Activated CD8-positive, alpha-beta memory T cell treated with anti-CD3 and anti-CD28 coated beads for 4 hours (primary cell): ENCODE data around the gene PARVA.

Experiments
- DNase-seq, 2 donors: peaks; one replicate each; pipeline ENCODE4 v3.0.0-alpha.2; 2020; ENCODE audit warnings: low read depth in 2 of 2

The PARVA gene

GRCh38 chr11:12403997-12404350, 26.6 kb downstream of the PARVA start:
- no peak for DNase-seq

GRCh38 chr11:12404436-12404835, 27.1 kb downstream of the PARVA start:
- DNase-seq = no peak

DNA sequence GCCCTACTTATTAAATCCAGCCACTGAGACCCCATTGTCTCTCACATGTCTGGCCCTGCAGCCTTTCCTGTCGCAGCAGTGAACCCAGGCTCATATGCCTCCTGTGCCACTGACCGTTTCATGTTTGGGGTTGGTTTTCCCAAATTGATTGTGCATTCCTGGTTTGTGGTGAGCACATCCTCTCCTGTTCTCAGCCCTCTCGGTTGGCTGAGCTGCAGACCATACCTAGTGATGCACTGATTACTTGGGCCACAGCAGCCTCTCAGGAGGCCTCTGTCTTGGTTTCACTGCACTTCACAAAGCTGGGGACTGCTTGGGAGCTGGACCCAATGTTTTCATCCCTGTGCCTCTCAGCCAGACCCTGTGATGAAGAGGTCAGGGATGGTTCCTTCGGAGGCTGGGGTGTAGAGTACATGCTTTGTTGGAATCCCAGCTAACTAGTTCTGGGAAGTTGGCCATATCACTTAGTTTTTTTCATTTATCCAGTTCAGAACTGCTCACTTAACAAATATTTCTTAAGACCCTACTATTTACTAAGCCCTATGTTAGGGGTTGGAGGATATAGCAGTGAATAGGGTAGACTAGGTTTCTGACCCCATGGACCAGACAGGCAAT, 30.9 kb downstream of the PARVA start:
- no peak for DNase-seq

GRCh38 chr11:12409621-12410005, 32.2 kb downstream of the PARVA start:
- DNase-seq = no peak

DNA sequence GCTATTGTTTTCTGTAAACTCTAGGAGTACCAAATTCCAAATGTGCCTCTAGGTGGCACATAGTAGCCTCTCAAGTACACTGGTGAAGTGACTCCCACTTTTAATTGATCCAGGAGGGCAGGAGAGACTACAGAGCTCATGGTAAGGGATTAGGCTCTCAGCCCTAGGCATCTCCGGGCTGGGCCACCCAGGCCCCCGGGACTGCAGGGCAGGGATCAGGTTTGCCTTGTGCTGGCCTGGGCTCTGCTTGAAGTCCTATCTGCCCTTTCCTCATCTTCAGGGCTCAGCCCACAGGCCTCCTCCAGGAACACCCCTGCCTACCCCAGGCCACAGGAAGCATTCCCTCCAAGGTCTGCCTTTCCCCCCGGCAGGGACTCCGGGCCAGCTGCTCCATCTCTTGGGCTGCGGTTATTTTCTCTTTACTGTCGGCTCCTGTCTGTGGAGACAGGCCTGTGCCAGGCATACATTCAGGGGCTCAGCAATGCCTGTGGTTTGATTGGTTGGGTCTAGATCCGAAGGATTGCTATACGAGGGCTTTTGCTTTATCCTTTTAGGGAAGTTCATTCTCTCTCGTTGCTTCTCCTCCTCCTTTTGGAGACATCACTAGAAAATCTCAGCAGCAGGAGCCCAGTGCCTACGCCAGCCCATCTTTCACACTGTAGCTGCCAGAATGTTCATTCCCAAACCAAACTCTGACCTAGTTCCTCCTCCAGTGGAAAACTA, 32.8 kb downstream of the PARVA start:
- no peak for DNase-seq

DNA sequence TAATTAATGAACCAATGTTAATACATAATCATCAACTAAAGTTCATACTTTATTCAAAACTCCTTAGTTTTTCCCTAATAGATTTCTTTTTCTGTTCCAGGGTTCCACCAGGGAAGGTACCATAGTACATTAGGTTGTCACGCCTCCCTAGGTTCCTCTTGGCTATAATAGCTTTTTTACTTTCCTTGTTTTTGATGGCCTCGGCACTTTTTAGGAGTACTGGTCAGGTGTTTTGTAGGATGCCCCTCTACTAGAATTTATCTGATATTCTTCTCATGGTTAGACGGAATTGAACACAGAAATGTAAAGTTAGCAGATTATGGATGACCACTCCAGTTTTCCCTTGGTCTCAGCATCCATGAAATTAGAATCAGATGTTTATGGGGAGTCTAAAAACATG, 34.0 kb downstream of the PARVA start:
- no peak for DNase-seq

DNA sequence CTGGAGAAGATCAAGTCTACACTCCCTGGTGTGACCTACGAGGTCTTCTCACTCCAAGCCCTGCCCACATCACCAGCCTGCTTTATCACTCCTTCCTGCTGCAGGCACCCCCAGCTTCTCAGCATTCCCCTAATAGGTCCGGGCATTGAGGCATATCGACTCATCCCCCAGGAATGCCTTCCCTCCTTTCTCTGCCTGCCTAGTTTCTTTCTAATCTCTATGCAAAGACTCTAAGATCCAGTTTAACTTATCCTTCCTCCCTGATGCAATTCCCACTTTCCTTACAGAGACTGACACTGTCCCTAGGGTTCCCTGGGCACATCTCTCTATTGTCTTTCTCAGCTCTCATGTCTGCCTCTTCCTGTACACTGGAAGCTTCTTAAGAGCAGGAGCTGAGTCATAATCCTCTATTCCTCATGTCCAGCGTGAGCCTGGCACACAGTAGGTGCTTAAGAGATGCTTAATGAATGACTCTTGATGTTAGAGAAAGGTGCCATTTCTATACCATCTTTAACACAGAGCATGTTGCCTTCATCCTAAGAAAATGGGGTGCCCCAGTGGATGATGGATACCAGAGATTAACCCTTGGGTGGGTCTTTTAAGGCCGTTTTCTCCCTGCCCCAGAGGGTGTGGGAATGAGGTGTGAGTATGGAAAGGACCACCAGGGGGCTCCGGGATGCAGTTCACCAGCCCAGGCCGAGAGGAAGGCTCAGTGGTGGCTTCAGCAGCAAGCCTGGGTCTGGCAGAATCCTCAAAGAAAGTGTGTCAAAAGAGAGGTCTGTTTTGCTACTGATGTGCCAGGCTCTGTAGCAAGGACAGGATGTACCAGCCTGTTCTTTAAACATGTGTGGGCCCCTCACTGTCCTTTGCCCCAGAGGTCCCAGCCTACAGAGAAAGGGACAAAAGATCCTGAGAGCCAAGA, 34.7 kb downstream of the PARVA start:
- no peak for DNase-seq

- DNase-seq = no peak
Observed at GRCh38 chr11:12413141-12414052, 36.0 kb downstream of the PARVA start.

DNA sequence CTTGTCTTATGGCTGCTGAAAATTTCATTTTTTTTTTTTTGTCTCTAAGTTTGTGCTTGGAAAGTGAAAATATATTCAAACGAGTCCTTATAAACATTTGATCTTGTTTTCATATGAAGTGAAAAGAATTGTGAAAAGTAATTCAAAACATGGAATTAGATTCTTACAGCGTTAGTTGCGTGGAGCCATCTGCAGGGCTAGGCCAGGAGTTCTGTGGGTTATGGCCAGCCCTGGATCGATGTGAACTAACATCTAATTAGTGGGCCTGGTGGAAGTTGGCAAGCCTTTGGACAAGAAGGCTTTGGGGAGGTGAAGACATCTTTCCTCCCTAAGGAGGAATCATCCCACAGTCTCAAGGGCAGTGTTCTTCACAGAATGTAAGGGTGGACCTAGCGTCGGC, 37.2 kb downstream of the PARVA start:
- no peak for DNase-seq

- DNase-seq = no peak
Observed at GRCh38 chr11:12415342-12415966, 38.1 kb downstream of the PARVA start.

GRCh38 chr11:12416552-12416951, 39.2 kb downstream of the PARVA start:
- DNase-seq = no peak

DNA sequence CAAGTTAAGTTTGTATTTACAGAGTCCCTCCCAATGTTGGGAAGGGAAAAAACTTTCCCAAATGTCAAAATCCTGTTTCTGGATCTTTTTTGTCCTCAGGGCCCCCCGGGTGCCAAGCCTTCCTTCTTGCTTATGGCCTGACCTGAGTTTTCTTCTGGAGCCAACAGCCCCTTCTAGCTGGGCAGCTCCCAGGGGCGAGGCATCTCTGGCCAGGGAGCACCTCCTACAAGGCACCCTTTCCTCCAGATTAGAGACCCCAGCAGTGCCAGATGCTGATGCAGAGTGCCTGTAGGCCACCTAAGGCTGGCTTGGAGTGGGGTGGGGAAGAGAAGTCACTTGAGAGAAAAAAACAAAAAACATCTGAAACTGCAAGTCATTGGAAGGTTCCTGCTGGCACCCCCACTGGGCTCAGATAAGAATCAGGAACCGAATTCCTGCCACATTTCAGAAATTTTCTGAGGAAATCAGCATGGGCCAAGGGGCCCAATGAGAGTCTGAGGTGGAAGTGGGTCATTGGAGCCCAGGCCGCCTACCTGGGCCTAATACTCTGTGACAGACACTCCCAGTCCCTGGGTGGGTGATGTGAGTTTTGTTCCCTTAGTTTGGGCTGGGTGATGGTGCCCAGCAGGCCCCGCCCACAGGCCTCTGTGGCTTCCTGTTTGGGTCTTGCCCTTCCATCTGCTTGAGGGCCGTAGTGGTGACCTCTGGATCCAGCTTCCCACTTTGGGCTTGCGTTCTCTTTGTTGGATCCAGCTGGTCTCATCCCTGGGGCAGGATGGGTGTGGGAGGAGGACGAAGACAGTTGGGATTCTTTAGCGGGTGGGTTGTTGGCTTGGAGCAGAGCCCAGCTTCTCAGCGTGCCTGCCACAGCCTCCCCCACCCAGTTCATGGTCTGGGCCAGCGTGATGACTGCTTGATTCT, 40.6 kb downstream of the PARVA start:
- DNase-seq = no peak

DNA sequence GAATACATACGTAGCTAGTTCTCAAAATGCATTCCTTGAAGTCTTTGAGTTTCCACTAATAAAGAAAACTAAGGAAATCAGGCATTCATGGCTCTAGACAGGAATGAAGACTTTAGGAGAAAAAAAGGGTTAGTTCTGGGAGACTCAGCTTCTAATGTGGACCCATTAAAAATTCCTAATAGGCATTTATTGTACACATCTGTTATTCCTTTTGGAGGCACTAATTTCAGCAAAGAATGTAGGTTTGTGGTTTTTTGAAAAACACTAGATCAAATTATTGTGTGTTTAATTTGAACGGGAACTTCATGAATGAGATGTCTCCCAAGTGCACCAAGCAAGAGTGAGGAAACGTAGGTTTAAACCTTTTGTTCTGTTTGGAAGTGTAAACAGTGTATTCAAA, 42.7 kb downstream of the PARVA start:
- DNase-seq = no peak

GRCh38 chr11:12420706-12421105, 43.3 kb downstream of the PARVA start:
- DNase-seq = no peak

GRCh38 chr11:12421386-12421785, 44.0 kb downstream of the PARVA start:
- DNase-seq = no peak

DNA sequence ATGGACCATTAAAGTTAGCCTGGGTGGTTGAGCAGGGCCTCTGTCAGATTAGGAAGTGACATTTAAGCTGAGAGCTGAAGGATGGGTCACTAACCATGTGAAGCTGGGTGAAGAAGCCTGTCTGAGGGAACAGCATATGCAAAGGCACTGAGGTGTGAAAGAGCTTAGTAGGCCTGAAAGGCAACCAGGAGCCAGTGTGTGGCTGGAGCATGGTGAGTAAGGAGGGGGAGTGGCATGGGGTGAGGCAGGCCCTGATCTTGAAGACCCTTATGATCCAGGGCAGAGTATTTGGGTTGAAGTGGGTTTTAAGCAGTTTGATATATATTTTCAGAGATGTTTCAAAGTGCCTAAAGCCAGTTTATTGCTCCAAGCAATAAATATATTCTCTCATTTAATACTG, 48.8 kb downstream of the PARVA start:
- DNase-seq = no peak

GRCh38 chr11:12429155-12429554, 51.8 kb downstream of the PARVA start:
- DNase-seq = no peak

DNA sequence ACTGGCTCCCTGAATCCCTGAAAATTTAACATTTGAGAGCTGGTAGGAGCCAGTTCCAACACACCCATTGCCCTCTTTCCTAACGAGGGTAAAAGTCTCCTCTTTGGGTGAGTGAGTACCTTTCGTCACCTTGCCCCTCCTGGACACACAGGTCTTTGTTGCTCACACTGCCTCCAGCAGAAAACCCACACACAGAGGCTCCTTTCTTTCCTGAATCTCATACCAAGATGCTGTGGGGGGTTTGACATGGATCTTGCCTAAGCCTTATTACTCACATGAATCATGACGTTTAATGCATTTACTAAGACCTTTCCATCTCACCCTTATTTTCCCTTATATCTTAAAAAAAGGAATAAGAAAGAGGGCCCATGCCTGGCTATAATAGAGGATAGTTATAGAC, 53.0 kb downstream of the PARVA start:
- DNase-seq = no peak

GRCh38 chr11:12430954-12431595, 53.7 kb downstream of the PARVA start:
- DNase-seq = no peak

GRCh38 chr11:12432507-12432906, 55.1 kb downstream of the PARVA start:
- no peak for DNase-seq
